HG03442 (cell line): ENCODE data around the gene LMLN.
A peak's percentile ranks its signal among the peaks of the same experiment; 100 is the strongest.
"Not testable (repeated sequence)": the region's sequence is repeated elsewhere in the genome, so short reads cannot be mapped to it uniquely, and the experiment has no call there.

Source experiments
- ATAC-seq: cut with Tn5 transposase; IDR thresholded peaks from one replicate; pipeline ENCODE4 v1.9.1; 2021; ENCODE audit warnings: mild to moderate bottlenecking, moderate library complexity; ENCODE audit not compliant: unreplicated experiment

The LMLN gene

GRCh38 chr3:198026620-198027019, 66.6 kb downstream of the LMLN start:
- no peak for ATAC-seq

- no peak for ATAC-seq
Observed at GRCh38 chr3:198027045-198027798, 67.2 kb downstream of the LMLN start.

- ATAC-seq, result no peak
Observed at GRCh38 chr3:198027799-198028390, 67.9 kb downstream of the LMLN start.

- no peak for ATAC-seq
Observed at GRCh38 chr3:198028718-198029117, 68.7 kb downstream of the LMLN start.

- no peak for ATAC-seq
Observed at GRCh38 chr3:198030125-198030524, 70.1 kb downstream of the LMLN start.

- no peak for ATAC-seq
Observed at GRCh38 chr3:198030726-198031125, 70.7 kb downstream of the LMLN start.

- no peak for ATAC-seq
Observed at GRCh38 chr3:198032039-198032936, 72.3 kb downstream of the LMLN start.

- ATAC-seq, result no peak
Observed at GRCh38 chr3:198043119-198043518, 83.1 kb downstream of the LMLN start.

GRCh38 chr3:198046120-198046857, 86.3 kb downstream of the LMLN start:
- no peak for ATAC-seq

GRCh38 chr3:198048445-198048844, 88.4 kb downstream of the LMLN start:
- no peak for ATAC-seq

- ATAC-seq, result no peak
Observed at GRCh38 chr3:198051836-198052235, 91.8 kb downstream of the LMLN start.

- not testable (repeated sequence) for ATAC-seq
Observed at GRCh38 chr3:198053462-198053861, 93.4 kb downstream of the LMLN start.

GRCh38 chr3:198061119-198062067, 101.4 kb downstream of the LMLN start:
- ATAC-seq, result no peak

GRCh38 chr3:198062068-198062465, 102.0 kb downstream of the LMLN start:
- ATAC-seq, result no peak

GRCh38 chr3:198064420-198064819, 104.4 kb downstream of the LMLN start:
- no peak for ATAC-seq

GRCh38 chr3:198065897-198066296, 105.9 kb downstream of the LMLN start:
- no peak for ATAC-seq

- no peak for ATAC-seq
Observed at GRCh38 chr3:198067416-198067815, 107.4 kb downstream of the LMLN start.

GRCh38 chr3:198070871-198071270, 110.9 kb downstream of the LMLN start:
- no peak for ATAC-seq

GRCh38 chr3:198071602-198072287, 111.7 kb downstream of the LMLN start:
- ATAC-seq, result peak; percentile 98
